ENCODE results near the gene KHNYN.

KHNYN gene

DNA sequence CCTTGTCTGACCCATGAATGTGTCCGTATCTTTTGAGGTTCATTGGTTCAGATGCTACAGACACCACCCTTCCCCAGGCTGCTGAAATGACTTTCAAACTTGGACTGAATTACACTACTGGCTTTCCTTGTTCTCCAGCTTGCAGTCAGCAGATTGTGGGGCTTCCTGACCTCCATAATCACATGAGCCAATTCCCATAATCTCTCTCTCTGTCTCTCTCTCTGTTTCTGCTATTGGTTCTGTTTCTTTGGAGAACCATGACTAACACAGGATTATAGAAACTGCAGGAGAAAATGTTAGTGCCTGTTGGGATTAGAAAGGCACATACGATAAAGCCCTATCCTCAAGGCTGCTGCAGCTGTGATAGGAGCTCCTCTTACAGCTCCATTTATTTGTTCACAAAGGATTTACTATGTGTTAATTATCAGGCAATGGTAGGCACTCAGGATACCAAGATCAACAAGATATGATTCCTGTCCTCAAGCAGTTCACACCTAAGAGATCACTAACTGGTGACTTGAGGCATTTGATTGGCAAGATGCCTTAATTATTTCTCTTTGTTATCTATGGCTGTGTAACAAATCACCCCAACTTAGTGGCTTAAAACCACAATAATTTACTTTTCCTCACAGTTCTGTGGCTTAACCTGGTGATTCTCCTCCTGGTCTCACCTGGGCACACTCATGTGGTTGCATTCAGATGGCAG, 41.1 kb upstream of the KHNYN start:
- CTCF ChIA-PET: interaction anchor here (0.6 kb wide), 1 partner anchor 55 kb away, joined by 3 read pairs; no protein-coding TSS in a partner anchor
- no peak overlapping the region for H3K4me3 ChIP-seq (ENCODE audit: low read depth, low read length)
- POLR2A ChIA-PET: no interaction called here
- TF ChIP-seq ZNF2 (tag by site-specific recombination; IDR thresholded peaks at IDR 0.05) (no peak), ATF2 (tag by site-specific recombination; IDR thresholded peaks at IDR 0.05; ENCODE audit: low read depth) (no peak), ZNF426 (tag by site-specific recombination; IDR thresholded peaks at IDR 0.05) (no peak), ZBTB49 (tag by site-specific recombination; IDR thresholded peaks at IDR 0.05; ENCODE audit: low read depth) (no peak), ZNF549 (tag by site-specific recombination; IDR thresholded peaks at IDR 0.05) (no peak), MEIS1 (CRISPR knock-in tag; IDR thresholded peaks at IDR 0.05; ENCODE audit: borderline replicate concordance) (no peak), ZFP3 (tag by site-specific recombination; IDR thresholded peaks at IDR 0.05; ENCODE audit: low read depth) (no peak), ZNF366 (tag by site-specific recombination; conservative IDR thresholded peaks at IDR 0.05) (no peak), PRDM2 (tag by site-specific recombination; IDR thresholded peaks at IDR 0.05; ENCODE audit: borderline replicate concordance) (no peak), ZNF175 (tag by site-specific recombination; IDR thresholded peaks at IDR 0.05) (no peak), ZNF114 (tag by site-specific recombination; IDR thresholded peaks at IDR 0.05) (no peak), ZNF843 (tag by site-specific recombination; IDR thresholded peaks at IDR 0.05) (no peak), ZSCAN18 (tag by site-specific recombination; IDR thresholded peaks at IDR 0.05) (no peak), ZNF324 (tag by site-specific recombination; IDR thresholded peaks at IDR 0.05) (no peak), ZNF133 (tag by site-specific recombination; IDR thresholded peaks at IDR 0.05) (no peak), KLF16 (tag by site-specific recombination; IDR thresholded peaks at IDR 0.05) (no peak), ZNF18 (tag by site-specific recombination; IDR thresholded peaks at IDR 0.05) (peak; percentile 91)
- TF ChIP-seq, protein P1, sequence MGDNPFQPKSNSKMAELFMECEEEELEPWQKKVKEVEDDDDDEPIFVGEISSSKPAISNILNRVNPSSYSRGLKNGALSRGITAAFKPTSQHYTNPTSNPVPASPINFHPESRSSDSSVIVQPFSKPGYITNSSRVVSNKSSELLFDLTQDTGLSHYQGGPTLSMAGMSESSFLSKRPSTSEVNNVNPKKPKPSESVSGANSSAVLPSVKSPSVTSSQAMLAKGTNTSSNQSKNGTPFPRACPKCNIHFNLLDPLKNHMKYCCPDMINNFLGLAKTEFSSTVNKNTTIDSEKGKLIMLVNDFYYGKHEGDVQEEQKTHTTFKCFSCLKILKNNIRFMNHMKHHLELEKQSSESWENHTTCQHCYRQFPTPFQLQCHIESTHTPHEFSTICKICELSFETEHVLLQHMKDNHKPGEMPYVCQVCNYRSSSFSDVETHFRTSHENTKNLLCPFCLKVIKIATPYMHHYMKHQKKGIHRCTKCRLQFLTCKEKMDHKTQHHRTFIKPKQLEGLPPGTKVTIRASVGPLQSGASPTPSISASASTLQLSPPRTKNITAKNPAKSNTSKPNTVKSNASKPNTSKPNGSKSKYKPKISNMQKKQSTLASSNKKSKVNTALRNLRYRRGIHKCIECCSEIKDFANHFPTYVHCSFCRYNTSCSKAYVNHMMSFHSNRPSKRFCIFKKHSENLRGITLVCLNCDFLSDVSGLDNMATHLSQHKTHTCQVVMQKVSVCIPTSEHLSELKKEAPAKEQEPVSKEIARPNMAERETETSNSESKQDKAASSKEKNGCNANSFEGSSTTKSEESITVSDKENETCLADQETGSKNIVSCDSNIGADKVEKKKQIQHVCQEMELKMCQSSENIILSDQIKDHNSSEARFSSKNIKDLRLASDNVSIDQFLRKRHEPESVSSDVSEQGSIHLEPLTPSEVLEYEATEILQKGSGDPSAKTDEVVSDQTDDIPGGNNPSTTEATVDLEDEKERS (tag by site-specific recombination; IDR thresholded peaks at IDR 0.05): no peak
- TF ChIP-seq, protein P2, sequence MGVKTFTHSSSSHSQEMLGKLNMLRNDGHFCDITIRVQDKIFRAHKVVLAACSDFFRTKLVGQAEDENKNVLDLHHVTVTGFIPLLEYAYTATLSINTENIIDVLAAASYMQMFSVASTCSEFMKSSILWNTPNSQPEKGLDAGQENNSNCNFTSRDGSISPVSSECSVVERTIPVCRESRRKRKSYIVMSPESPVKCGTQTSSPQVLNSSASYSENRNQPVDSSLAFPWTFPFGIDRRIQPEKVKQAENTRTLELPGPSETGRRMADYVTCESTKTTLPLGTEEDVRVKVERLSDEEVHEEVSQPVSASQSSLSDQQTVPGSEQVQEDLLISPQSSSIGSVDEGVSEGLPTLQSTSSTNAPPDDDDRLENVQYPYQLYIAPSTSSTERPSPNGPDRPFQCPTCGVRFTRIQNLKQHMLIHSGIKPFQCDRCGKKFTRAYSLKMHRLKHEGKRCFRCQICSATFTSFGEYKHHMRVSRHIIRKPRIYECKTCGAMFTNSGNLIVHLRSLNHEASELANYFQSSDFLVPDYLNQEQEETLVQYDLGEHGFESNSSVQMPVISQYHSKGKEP (tag by site-specific recombination; IDR thresholded peaks at IDR 0.05): no peak

More for the DNA sequence above, 41.1 kb upstream of the KHNYN start:
- H3K4me1 ChIP-seq (ENCODE audit: control insufficient read depth, insufficient read depth, low read length): peaks cover 17% of the 10 kb centered on the region
- no peaks in the 10 kb centered on the region for H3K36me3 ChIP-seq (ENCODE audit: control insufficient read depth in 2 of 2, insufficient read depth in 1 of 2, low read length in 2 of 2)
- H3K27ac ChIP-seq (ENCODE audit: extremely low read depth, low read depth, low read length): peak overlapping the region; percentile 17; the same call in 1 of the 2 replicates
- no peaks in the 10 kb centered on the region for H3K9me3 ChIP-seq (ENCODE audit: control insufficient read depth, insufficient read depth, low read depth, low read length)

All from HEK293 (cell line).